Fibroblast of the aortic adventitia (primary cell): Measurements from ENCODE around the gene DISP2. TPM values are rescaled to one million over a fixed set of nuclear protein-coding genes. Genes with fewer than 3 reads are reported as not detected.

Experiments used
- DNase-seq: peaks from one replicate; pipeline ENCODE4 v3.0.0-alpha.2; 2010; ENCODE audit warnings: low read depth
- H3K4me3 ChIP-seq: 2 replicates; pipeline ENCODE4 v1.5.1; 2011; ENCODE audit warnings: low read depth, mild to moderate bottlenecking, control low read depth, low read length, moderate library complexity
- CTCF ChIP-seq: IDR thresholded peaks from 2 replicates; pipeline ENCODE4 v1.5.1; 2011; ENCODE audit warnings: mild to moderate bottlenecking, low read length, control low read depth, inconsistent platforms; ENCODE audit not compliant: insufficient read depth
- total RNA-seq: library from RNA; depleted of rRNA; stranded (reverse); fragments of >200 nt; gene quantifications from 2 replicates; pipeline ENCODE4 v1.2.3, GENCODE V29; 2012; ENCODE audit warnings: low replicate concordance

DISP2 gene
- total RNA-seq, 1 donor, result 0.36 TPM

- TF ChIP-seq CTCF, result no peak
- DNase-seq, result no peak
These were observed 44.3 kb upstream of the DISP2 start for GRCh38 chr15:40313531-40314398.

GRCh38 chr15:40314723-40315276, 43.2 kb upstream of the DISP2 start:
- H3K4me3 ChIP-seq, result no peak overlapping the region
- TF ChIP-seq CTCF, result no peak
- DNase-seq, result peak; percentile 80

More at GRCh38 chr15:40313531-40314398, 44.3 kb upstream of the DISP2 start:
- H3K4me3 ChIP-seq, result no peak overlapping the region

GRCh38 chr15:40316931-40317330, 41.1 kb upstream of the DISP2 start:
- no peak overlapping the region for H3K4me3 ChIP-seq
- no peak for DNase-seq
- no peak for TF ChIP-seq CTCF

GRCh38 chr15:40317580-40317979, 40.4 kb upstream of the DISP2 start:
- no peak overlapping the region for H3K4me3 ChIP-seq
- no peak for DNase-seq
- TF ChIP-seq CTCF, result no peak

GRCh38 chr15:40320409-40320808, 37.6 kb upstream of the DISP2 start:
- DNase-seq, result no peak
- TF ChIP-seq CTCF, result no peak
- H3K4me3 ChIP-seq, result no peak overlapping the region

GRCh38 chr15:40320931-40321371, 37.1 kb upstream of the DISP2 start:
- peak; percentile 77 for DNase-seq
- TF ChIP-seq CTCF, result peak; percentile 90
- H3K4me3 ChIP-seq, result no peak overlapping the region
